A549 (cell line): ENCODE results near the gene CCDC169. TPM values are rescaled to one million over a fixed set of nuclear protein-coding genes. Genes with fewer than 3 reads are reported as not detected.
A peak's percentile ranks its signal among the peaks of the same experiment; 100 is the strongest.

Experiments
- ATAC-seq, 2 experiments: fragments of 200-7000 bp in 1 of 2; fragments of >200 bp in 1 of 2; cut with Nextera tagmentation in 1 of 2; cut with Tn5 transposase in 1 of 2; 3 replicates each; pipeline versions ENCODE4 v1.8.0 to v1.9.1; 2018 to 2020; ENCODE audit warnings: mild to moderate bottlenecking in 1 of 2, moderate library complexity in 1 of 2
- CTCF ChIA-PET: fragments of 300-600 bp; sonication (Branson Sonifier 250); formaldehyde crosslinking; extraction: SDS; loops from one replicate; lab custom pipeline; 2021; ENCODE audit warnings: antibody characterized with exemption, inconsistent platforms; lab: Yijun Ruan, JAX
- POLR2A ChIA-PET: fragments of 350-600 bp; formaldehyde crosslinking; extraction: SDS; loops from one replicate; lab custom pipeline; 2021; ENCODE audit warnings: antibody characterized with exemption, inconsistent platforms; lab: Yijun Ruan, JAX
- DNase-seq, 2 experiments: peaks; one replicate each; pipeline versions ENCODE4 v3.0.0 to v3.0.0-alpha.2; 2011 to 2016; ENCODE audit warnings: low read depth in 1 of 2, low spot score in 1 of 2
- FAIRE-seq: peaks from 2 replicates; lab custom pipeline; 2011; peaks lifted over from hg19 to GRCh38; lab: Jason Lieb, UNC
- H3K27ac ChIP-seq, 2 experiments: fragments of >200 bp; sonication (Bioruptor Twin); formaldehyde crosslinking; 3 replicates each; pipeline ENCODE4 v1.5.1; 2016 to 2017
- H3K4me1 ChIP-seq: fragments of >200 bp; sonication (Bioruptor Twin); formaldehyde crosslinking; 3 replicates; pipeline ENCODE4 v1.6.1; 2016
- H3K4me2 ChIP-seq: fragments of >200 bp; sonication (Bioruptor Twin); formaldehyde crosslinking; 3 replicates; pipeline ENCODE4 v1.6.1; 2016
- H3K4me3 ChIP-seq: fragments of >200 bp; sonication (Bioruptor Twin); formaldehyde crosslinking; 3 replicates; pipeline ENCODE4 v1.5.1; 2016
- H3K9me3 ChIP-seq: fragments of >200 bp; sonication (Bioruptor Twin); formaldehyde crosslinking; 3 replicates; pipeline ENCODE4 v1.6.1; 2016
- BHLHE40 ChIP-seq: IDR thresholded peaks from 2 replicates; pipeline ENCODE4 v1.6.1; 2012; ENCODE audit warnings: low read depth, low read length, inconsistent platforms
- CHD2 ChIP-seq: fragments of 150-350 bp; IDR thresholded peaks from 2 replicates; pipeline ENCODE4 v1.6.1; 2014; ENCODE audit warnings: low read length; ENCODE audit not compliant: partially characterized antibody
- CHD4 ChIP-seq: fragments of 200-600 bp; sonication (generic); IDR thresholded peaks from 2 replicates; pipeline ENCODE4 v1.6.1; 2016; ENCODE audit warnings: antibody characterized with exemption, mild to moderate bottlenecking, borderline replicate concordance
- GATA3 ChIP-seq: IDR thresholded peaks from 2 replicates; pipeline ENCODE4 v1.6.1; 2012; ENCODE audit warnings: borderline replicate concordance
- HOXA7 ChIP-seq: fragments of 250-450 bp; sonication (Bioruptor Pico); IDR thresholded peaks from 2 replicates; pipeline ENCODE4 v1.5.0; 2020; ENCODE audit warnings: mild to moderate bottlenecking, moderate library complexity
- JUN ChIP-seq, 2 experiments: fragments of >200 bp; sonication (Bioruptor Twin); formaldehyde crosslinking; IDR thresholded peaks; 2 replicates in 1 of 2; 3 replicates in 1 of 2; pipeline ENCODE4 v1.6.1; 2016 to 2017
- MAFK ChIP-seq: fragments of 450-650 bp; IDR thresholded peaks from 2 replicates; pipeline ENCODE4 v1.6.1; 2014; ENCODE audit not compliant: partially characterized antibody
- MAZ ChIP-seq: fragments of 150-350 bp; IDR thresholded peaks from 2 replicates; pipeline ENCODE4 v1.6.1; 2014; ENCODE audit warnings: antibody characterized with exemption, low read depth, low read length, borderline replicate concordance
- PHF8 ChIP-seq: fragments of 200-600 bp; sonication (generic); IDR thresholded peaks from 2 replicates; pipeline ENCODE4 v1.6.1; 2016; ENCODE audit warnings: low read depth, mild to moderate bottlenecking, antibody characterized with exemption, moderate library complexity, borderline replicate concordance
- POLR2AphosphoS2 ChIP-seq: conservative IDR thresholded peaks from 2 replicates; pipeline ENCODE4 v1.6.1; 2012; ENCODE audit warnings: low read length, improper control_type of control experiment, inconsistent platforms
- RARB ChIP-seq: fragments of 250-450 bp; sonication (Bioruptor Pico); IDR thresholded peaks from 2 replicates; pipeline ENCODE4 v1.8.0; 2021; ENCODE audit warnings: mild to moderate bottlenecking, moderate library complexity
- RNF2 ChIP-seq: fragments of 200-600 bp; sonication (generic); IDR thresholded peaks from 2 replicates; pipeline ENCODE4 v1.6.1; 2016; ENCODE audit warnings: low read depth, mild to moderate bottlenecking, antibody characterized with exemption, moderate library complexity, borderline replicate concordance
- ZSCAN20 ChIP-seq: fragments of 250-450 bp; sonication (Bioruptor Pico); IDR thresholded peaks from 2 replicates; pipeline ENCODE4 v1.8.0; 2022; ENCODE audit warnings: mild to moderate bottlenecking, moderate library complexity
- WGBS: methylation state at CpG from one replicate; pipeline ENCODE4 v1.1.6; 2017; ENCODE audit errors: missing lambda C conversion rate; 5-methylcytosine and 5-hydroxymethylcytosine counted together
- polyA plus RNA-seq, 4 experiments: library from polyadenylated mRNA; depleted of rRNA in 3 of 4; stranded (reverse); fragments of >200 nt; fragmentation: RNase III in 1 of 4; extraction: RNeasy Plus Mini Kit Qiagen cat#74134 plus additional on column Dnase treatment in 1 of 4; gene quantifications; 2 replicates in 3 of 4; 3 replicates in 1 of 4; pipeline ENCODE4 v1.2.3, GENCODE V29; 2011 to 2017
- TF ChIP-seq, protein P1 (sequence below): fragments of 250-450 bp; sonication (Bioruptor Pico); IDR thresholded peaks from 2 replicates; pipeline ENCODE4 v1.5.0; 2020; ENCODE audit warnings: low read depth, mild to moderate bottlenecking, moderate library complexity
- TF ChIP-seq, protein P2 (sequence below): fragments of >200 bp; sonication (Bioruptor Twin); formaldehyde crosslinking; IDR thresholded peaks from 3 replicates; pipeline ENCODE4 v1.6.1; 2016
- TF ChIP-seq, protein P3 (sequence below): fragments of >200 bp; sonication (Bioruptor Twin); formaldehyde crosslinking; IDR thresholded peaks from 2 replicates; pipeline ENCODE4 v1.6.1; 2016
- TF ChIP-seq, protein P4 (sequence below): fragments of 250-450 bp; sonication (Bioruptor Pico); IDR thresholded peaks from 2 replicates; pipeline ENCODE4 v1.5.0; 2021; ENCODE audit warnings: mild to moderate bottlenecking, moderate library complexity, borderline replicate concordance

CCDC169 gene
- polyA plus RNA-seq, 2 of the 4 experiments (the other 2 are of a cell fraction) = 1.3 to 2.0 TPM

DNA sequence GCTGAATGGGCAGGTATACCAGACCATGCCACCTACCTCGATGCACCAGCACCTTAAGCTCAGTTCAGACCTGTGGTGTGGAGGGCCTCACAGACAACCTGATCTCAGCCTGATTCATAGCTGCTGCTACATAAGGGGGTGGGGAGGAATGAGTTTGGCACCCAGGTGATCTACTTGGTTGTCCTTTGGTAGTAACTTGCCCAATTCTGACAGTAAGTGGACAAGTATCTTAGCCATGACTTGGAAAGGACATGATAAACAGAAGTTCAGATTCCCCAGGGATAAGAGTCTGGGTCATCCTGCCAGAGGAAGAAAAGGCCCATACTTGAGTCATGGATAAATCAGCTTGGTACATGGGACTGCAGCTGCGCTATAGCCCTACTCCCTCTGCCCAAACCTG lies 54.9 kb downstream of the CCDC169 start:
- Histone ChIP-seq H3K27ac (no peak overlapping the region), H3K4me1 (no peaks in the 10 kb centered on the region), H3K9me3 (no peaks in the 10 kb centered on the region), H3K4me2 (no peak overlapping the region), H3K4me3 (no peak overlapping the region)
- ATAC-seq (no peak), FAIRE-seq (no peak), DNase-seq (no peak)
- TF ChIP-seq JUN (IDR thresholded peaks at IDR 0.05) (no peak), CHD4 (no peak), HOXA7 (CRISPR knock-in tag) (no peak), PHF8 (no peak), MAZ (no peak), GATA3 (no peak)
- TF ChIP-seq, protein P1, sequence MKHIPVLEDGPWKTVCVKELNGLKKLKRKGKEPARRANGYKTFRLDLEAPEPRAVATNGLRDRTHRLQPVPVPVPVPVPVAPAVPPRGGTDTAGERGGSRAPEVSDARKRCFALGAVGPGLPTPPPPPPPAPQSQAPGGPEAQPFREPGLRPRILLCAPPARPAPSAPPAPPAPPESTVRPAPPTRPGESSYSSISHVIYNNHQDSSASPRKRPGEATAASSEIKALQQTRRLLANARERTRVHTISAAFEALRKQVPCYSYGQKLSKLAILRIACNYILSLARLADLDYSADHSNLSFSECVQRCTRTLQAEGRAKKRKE = no peak
- TF ChIP-seq, protein P2, sequence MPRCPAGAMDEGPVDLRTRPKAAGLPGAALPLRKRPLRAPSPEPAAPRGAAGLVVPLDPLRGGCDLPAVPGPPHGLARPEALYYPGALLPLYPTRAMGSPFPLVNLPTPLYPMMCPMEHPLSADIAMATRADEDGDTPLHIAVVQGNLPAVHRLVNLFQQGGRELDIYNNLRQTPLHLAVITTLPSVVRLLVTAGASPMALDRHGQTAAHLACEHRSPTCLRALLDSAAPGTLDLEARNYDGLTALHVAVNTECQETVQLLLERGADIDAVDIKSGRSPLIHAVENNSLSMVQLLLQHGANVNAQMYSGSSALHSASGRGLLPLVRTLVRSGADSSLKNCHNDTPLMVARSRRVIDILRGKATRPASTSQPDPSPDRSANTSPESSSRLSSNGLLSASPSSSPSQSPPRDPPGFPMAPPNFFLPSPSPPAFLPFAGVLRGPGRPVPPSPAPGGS = no peak
- CTCF ChIA-PET = no interaction called here
- 33% methylated on average over 2 of the region's 2 CpGs for WGBS
- POLR2A ChIA-PET = no interaction called here

DNA sequence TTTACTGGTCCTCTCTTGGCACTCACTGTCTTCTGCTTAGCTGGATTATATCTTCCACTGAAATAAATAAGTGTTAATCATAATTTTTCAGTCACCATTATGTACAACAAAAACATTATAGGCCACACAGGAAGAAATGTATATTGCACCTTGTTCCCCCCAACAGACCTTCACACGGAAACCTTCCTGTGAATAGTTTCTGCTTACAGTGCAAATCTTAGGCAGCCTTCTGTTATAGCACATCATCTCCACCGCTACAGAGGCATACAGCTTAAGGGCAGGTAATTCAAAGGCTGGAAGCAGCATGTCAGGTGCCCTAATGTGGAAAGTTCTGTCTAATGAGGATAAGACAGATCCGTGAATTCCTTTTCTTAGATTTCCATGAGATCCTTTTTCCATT lies 66.4 kb downstream of the CCDC169 start:
- ATAC-seq (no peak), DNase-seq (no peak), FAIRE-seq (no peak)
- TF ChIP-seq MAFK (peak; percentile 30), ZSCAN20 (no peak)
- no peaks in the 10 kb centered on the region for H3K9me3 ChIP-seq
- H3K27ac ChIP-seq = no peak overlapping the region
- H3K4me2 ChIP-seq = no peak overlapping the region
- H3K4me1 ChIP-seq = no peaks in the 10 kb centered on the region
- ChIA-PET POLR2A (no interaction called here), CTCF (no interaction called here)
- 38% methylated on average over 3 of the region's 3 CpGs for WGBS
- no peak overlapping the region for H3K4me3 ChIP-seq

DNA sequence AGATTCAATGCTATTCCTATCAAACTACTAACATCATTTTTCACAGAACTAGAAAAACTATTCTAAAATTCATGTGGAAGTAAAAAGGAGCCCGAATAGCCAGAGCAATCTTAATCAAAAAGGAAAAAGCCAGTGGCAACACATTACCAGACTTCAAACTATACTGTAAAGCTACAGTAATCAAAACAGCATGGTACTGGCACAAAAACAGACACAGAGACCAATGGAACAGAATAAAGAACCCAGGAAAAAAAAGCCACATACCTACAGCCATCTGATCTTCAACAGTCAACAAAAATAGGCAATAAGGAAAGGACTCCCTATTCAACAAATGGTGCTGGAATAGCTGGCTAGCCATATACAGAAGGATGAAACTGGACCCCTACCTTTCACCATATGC lies 72.9 kb downstream of the CCDC169 start:
- POLR2A ChIA-PET = no interaction called here
- FAIRE-seq (no peak), ATAC-seq (no peak), DNase-seq (no peak)
- CTCF ChIA-PET = no interaction called here
- no peak overlapping the region for H3K27ac ChIP-seq
- no peak overlapping the region for H3K4me2 ChIP-seq
- WGBS = 0% methylated on average over 1 of the region's 1 CpG
- no peaks in the 10 kb centered on the region for H3K4me1 ChIP-seq
- H3K4me3 ChIP-seq = no peak overlapping the region
- TF ChIP-seq CHD2 (no peak), BHLHE40 (no peak), RNF2 (no peak)
- no peaks in the 10 kb centered on the region for H3K9me3 ChIP-seq

DNA sequence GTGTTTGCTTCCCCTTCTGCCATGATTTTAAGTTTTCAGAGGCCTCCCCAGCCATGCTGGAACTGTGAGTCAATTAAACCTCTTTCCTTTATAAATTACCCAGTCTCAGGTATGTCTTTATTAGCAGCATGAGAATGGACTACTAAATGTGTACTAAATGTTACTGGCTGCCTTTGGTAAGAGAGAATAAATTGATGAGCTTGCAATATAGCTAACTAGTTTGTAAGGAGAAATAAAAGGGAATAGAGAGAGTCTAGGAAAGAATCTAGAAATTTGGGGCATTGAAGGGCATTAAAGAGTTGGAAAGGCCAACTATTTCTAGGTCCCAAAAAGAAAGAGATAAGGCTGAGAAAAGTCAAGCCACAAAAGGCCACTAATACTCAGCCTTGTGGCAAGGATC lies 77.7 kb downstream of the CCDC169 start:
- ChIA-PET CTCF (no interaction called here), POLR2A (no interaction called here)
- DNase-seq (no peak), ATAC-seq (no peak), FAIRE-seq (no peak)
- no peaks in the 10 kb centered on the region for H3K9me3 ChIP-seq
- no peak overlapping the region for H3K4me2 ChIP-seq
- TF ChIP-seq MAFK (peak; percentile 83), POLR2AphosphoS2 (no peak)
- no peaks in the 10 kb centered on the region for H3K4me1 ChIP-seq
- no peak overlapping the region for H3K4me3 ChIP-seq
- H3K27ac ChIP-seq = no peak overlapping the region

DNA sequence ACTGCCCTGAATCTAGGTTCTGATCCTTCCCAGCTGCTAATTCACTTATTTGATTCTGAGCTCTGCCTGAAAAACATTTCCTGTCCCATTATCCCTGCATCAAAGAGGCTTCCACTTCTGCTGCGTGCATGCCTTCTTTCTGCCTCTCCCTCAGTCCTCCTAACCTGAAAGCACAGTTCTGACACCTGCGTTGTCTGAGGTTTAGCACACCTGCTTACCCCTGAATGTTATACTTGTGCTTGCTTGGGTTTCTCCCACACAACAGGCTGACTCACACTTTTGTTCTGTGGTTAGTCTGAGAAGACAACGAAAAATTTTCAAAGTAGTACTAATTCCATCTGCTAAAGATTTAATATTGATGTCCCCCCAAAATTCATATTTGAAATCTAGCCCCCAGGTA lies 80.2 kb downstream of the CCDC169 start:
- Histone ChIP-seq H3K4me3 (no peak overlapping the region), H3K9me3 (no peaks in the 10 kb centered on the region), H3K27ac (no peak overlapping the region), H3K4me2 (no peak overlapping the region), H3K4me1 (no peaks in the 10 kb centered on the region)
- ChIA-PET POLR2A (no interaction called here), CTCF (no interaction called here)
- TF ChIP-seq, protein P3, sequence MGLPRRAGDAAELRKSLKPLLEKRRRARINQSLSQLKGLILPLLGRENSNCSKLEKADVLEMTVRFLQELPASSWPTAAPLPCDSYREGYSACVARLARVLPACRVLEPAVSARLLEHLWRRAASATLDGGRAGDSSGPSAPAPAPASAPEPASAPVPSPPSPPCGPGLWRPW = no peak
- TF ChIP-seq, protein P4, sequence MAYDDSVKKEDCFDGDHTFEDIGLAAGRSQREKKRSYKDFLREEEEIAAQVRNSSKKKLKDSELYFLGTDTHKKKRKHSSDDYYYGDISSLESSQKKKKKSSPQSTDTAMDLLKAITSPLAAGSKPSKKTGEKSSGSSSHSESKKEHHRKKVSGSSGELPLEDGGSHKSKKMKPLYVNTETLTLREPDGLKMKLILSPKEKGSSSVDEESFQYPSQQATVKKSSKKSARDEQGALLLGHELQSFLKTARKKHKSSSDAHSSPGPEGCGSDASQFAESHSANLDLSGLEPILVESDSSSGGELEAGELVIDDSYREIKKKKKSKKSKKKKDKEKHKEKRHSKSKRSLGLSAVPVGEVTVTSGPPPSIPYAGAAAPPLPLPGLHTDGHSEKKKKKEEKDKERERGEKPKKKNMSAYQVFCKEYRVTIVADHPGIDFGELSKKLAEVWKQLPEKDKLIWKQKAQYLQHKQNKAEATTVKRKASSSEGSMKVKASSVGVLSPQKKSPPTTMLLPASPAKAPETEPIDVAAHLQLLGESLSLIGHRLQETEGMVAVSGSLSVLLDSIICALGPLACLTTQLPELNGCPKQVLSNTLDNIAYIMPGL = no peak
- TF ChIP-seq RARB (CRISPR knock-in tag) = no peak
- ATAC-seq = no peak
- no peak for DNase-seq
- FAIRE-seq = no peak
- 4% methylated on average over 3 of the region's 3 CpGs for WGBS
